Keratinocyte (primary cell): Measurements from ENCODE around the gene IL37.

Experiments used
- EZH2 ChIP-seq: IDR thresholded peaks from one replicate; pipeline ENCODE4 v1.6.1; 2012; ENCODE audit warnings: inconsistent platforms, mild to moderate bottlenecking, low read length, moderate library complexity
- TF ChIP-seq, protein P1 (sequence below), 3 experiments: IDR thresholded peaks in 1 of 3; conservative IDR thresholded peaks in 1 of 3; optimal IDR thresholded peaks in 1 of 3; 2 replicates in 2 of 3; 3 replicates in 1 of 3; pipeline versions ENCODE3 to v1.5.1; 2011; ENCODE audit warnings: low read length in 3 of 3, mild to moderate bottlenecking in 3 of 3, moderate library complexity in 2 of 3, control low read depth in 1 of 3, inconsistent platforms in 1 of 3; ENCODE audit not compliant: insufficient read depth in 2 of 3; ENCODE audit errors: extremely low read depth in 1 of 3

DNA sequence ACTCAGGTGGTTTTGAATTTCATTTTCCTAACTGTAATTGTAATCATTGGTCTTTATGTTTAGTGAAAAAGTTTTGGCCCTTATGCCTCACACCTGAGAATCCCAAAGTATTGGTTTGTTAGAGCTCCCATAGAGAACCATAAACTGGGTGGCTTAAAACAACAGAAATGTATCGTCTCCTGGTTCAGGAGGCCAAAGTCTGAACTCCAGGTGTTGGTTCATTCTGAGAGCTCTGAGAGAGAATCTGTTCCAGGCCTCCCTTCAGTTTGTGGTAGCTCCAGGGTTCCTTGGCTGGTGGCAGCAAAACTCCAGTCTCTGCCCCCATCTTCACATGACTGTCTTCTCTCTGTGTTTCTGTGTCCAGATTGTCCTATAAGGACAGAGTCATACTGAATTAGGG, 11.0 kb downstream of the IL37 start:
- TF ChIP-seq, protein P1, sequence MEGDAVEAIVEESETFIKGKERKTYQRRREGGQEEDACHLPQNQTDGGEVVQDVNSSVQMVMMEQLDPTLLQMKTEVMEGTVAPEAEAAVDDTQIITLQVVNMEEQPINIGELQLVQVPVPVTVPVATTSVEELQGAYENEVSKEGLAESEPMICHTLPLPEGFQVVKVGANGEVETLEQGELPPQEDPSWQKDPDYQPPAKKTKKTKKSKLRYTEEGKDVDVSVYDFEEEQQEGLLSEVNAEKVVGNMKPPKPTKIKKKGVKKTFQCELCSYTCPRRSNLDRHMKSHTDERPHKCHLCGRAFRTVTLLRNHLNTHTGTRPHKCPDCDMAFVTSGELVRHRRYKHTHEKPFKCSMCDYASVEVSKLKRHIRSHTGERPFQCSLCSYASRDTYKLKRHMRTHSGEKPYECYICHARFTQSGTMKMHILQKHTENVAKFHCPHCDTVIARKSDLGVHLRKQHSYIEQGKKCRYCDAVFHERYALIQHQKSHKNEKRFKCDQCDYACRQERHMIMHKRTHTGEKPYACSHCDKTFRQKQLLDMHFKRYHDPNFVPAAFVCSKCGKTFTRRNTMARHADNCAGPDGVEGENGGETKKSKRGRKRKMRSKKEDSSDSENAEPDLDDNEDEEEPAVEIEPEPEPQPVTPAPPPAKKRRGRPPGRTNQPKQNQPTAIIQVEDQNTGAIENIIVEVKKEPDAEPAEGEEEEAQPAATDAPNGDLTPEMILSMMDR (optimal IDR thresholded peaks at IDR 0.05 in 1 of 3, IDR thresholded peaks at IDR 0.05 in 1 of 3, conservative IDR thresholded peaks at IDR 0.05 in 1 of 3; ENCODE audit: extremely low read depth in 1 of 3, insufficient read depth in 2 of 3, low read length in 3 of 3), result no peak
- no peak for TF ChIP-seq EZH2
